VCaP (cell line): ENCODE data around the gene TAP2.
"Not testable (repeated sequence)": the region's sequence is repeated elsewhere in the genome, so short reads cannot be mapped to it uniquely, and the experiment has no call there.

ENCODE experiments used
- H3K27ac ChIP-seq: fragments of 450-650 bp; 2 replicates; pipeline ENCODE4 v1.5.1; 2017
- CTCF ChIP-seq: fragments of 450-650 bp; conservative IDR thresholded peaks from 2 replicates; pipeline ENCODE4 v1.5.1; 2017; ENCODE audit warnings: mild to moderate bottlenecking, moderate library complexity

The TAP2 gene

DNA sequence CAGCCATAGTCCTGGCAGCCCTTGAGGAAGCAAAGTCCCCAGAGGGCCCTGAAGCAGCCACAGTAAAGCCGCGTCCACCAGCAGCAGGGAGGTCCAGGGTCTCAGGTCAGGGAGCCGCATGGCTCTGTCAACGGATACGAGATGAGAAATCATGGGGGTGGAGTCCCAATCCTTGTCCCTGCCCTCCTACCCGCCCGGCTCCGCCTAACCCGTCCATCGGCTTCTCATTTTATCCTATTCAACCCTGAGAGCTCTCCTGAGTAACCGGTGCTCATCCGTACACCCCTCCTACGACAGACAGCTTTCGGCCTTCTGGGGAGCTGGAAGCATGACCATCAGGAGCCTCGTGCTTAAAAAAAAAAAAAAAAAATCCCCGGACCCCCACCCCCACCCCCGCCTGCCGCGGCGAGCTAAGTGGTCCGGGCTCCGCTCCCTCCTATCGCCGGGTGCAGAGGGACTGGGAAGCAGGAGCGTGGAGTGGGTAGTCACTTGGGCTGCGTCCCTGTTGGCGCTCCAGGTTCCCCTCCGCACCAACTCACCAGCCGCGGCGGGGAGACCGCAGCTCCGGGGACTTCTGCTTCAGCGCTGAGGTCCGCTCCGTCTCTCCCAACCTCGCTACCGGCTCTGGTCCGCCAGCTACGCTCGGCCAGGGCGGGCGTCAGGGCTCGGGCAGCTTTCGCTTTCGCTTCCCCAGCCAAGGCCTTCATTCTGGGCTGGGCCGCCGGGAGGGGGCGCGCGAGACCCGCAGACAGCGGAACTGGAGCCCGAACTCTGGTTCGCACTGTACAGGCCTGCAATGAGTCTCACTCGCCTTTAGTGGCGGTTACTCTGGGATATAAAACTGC is at the start of gene TAP2:
Gene TAP2, minus strand, starts transcription at position 626 of the 845 bp plus-strand sequence. Its CDS starts 506 bp downstream, at position 120.
- peak within 1 kb of the TSS; percentile 87 for H3K27ac ChIP-seq
- TF ChIP-seq CTCF: peak; percentile 97

GRCh38 chr6:32887616-32888015 is 49.1 kb upstream of the TAP2 start:
- peak overlapping the region; percentile 58 for H3K27ac ChIP-seq
- TF ChIP-seq CTCF: no peak

- no peak for TF ChIP-seq CTCF
- peak overlapping the region; percentile 58 for H3K27ac ChIP-seq
Observed at GRCh38 chr6:32886681-32887383, 48.3 kb upstream of the TAP2 start.

DNA sequence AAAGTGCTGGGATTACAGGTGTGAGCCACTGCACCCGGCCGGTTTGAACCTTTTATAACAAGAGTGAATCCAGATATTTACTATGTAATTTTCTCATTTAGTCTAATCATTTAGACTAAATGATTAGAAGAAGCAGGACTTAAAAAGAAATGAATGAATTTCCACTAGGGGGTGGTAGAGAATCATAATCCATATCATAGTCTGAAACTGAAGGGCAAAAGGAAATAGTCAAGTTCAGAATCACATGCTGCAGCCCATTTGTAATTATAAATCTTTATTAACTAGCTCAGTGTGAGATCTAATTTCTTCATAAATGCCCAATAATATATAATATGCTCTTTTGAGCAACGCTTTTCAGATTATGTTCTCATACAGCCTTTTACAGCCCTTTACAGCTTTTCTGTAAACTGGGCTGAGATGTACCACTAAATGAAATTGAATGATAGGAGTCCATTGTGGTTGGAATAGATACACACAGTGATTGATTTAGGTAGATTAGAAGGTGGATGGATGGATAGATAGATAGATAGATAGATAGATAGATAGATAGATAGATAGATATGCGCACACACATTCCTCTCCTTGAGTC is 47.3 kb upstream of the TAP2 start:
- H3K27ac ChIP-seq: peak overlapping the region; percentile 58
- TF ChIP-seq CTCF: peak; percentile 79

DNA sequence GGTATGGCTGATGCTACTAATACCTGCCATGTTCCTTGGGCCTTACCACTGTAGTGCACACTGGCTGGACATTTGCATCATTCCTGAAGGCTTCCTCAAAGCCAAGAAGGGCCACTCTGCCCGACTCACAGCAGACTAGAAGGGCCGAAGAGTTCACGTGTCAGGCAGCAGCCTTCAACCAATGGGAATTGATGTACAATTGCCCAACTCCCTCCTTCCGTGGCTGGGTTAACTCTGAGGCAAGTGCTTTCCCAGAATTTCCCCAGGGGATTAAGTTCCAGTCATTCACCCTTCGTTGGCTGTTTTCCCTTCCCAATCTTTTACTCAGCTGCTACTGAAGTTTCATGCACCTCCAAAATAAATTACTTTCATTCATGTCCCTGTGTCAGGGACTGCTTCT is 45.2 kb upstream of the TAP2 start:
- no peak overlapping the region for H3K27ac ChIP-seq
- no peak for TF ChIP-seq CTCF

- no peak for TF ChIP-seq CTCF
- no peak overlapping the region for H3K27ac ChIP-seq
Observed at GRCh38 chr6:32882879-32883250, 44.3 kb upstream of the TAP2 start.

DNA sequence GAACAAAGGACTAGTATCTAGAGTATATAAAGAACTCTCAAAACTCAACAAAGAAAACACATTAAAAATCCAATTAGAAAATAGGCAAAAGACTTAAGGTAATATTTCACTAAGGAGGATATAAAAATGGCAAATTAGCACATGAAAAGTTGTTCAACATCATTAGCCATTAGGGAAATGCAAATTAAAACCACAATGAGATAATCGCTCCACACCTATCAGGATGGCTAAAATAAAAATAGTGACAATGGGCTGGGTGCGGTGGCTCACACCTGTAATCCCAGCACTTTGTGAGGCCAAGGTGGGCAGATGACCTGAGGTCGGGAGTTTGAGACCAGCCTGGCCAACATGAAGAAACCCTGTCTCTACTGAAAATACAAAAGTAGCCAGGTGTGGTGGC is 42.4 kb upstream of the TAP2 start:
- not testable (repeated sequence) for H3K27ac ChIP-seq
